Muscle of arm (tissue), 12 donors: ENCODE measurements around the gene ACAP1. TPM values are rescaled to one million over a fixed set of nuclear protein-coding genes. Genes with fewer than 3 reads are reported as not detected.

Source experiments
- DNase-seq: peaks from one replicate; pipeline ENCODE4 v3.0.0-alpha.2; 2013
- polyA plus RNA-seq, 12 donors: library from polyadenylated mRNA; unstranded; fragments of 120-200 nt; gene quantifications; one replicate each; pipeline ENCODE4 v1.2.1, GENCODE V29; 2013; ENCODE audit not compliant: insufficient read length in 12 of 12

Gene ACAP1
- polyA plus RNA-seq, 12 donors = 2.8 to 17.4 (median 8.1) TPM; not detected in 1

DNA sequence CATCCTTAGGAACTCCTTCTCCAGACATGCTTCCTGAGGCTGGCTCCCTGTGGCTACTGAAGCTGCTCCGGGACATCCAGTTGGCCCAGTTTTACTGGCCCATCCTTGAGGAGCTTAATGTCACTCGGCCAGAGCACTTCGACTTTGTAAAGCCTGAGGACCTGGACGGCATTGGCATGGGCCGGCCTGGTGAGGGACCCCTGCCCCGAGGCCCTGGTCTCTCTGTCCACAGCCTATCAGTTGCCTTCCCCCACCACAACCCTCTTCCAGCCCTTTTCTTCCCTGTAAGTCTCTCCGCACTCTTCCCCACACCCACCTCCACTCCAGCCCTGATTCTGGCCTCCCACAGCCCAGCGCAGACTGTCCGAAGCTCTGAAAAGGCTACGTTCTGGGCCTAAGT, 46.6 kb downstream of the ACAP1 start:
- DNase-seq = no peak

DNA sequence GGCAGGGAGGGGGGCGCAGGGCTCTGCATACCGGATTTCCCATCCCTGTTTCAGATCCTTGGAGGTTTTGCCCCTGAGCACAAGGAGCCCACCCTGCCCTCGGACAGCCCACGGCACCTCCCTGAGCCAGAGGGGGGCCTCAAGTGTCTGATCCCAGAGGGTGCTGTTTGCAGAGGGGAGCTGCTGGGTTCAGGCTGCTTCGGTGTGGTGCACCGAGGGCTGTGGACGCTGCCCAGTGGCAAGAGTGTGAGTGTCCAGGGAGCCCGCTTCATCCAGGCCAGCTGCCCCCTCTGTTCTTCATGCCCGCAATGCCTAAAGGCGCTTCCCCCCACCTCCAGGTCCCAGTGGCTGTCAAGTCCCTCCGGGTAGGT, 47.0 kb downstream of the ACAP1 start:
- DNase-seq = no peak

DNA sequence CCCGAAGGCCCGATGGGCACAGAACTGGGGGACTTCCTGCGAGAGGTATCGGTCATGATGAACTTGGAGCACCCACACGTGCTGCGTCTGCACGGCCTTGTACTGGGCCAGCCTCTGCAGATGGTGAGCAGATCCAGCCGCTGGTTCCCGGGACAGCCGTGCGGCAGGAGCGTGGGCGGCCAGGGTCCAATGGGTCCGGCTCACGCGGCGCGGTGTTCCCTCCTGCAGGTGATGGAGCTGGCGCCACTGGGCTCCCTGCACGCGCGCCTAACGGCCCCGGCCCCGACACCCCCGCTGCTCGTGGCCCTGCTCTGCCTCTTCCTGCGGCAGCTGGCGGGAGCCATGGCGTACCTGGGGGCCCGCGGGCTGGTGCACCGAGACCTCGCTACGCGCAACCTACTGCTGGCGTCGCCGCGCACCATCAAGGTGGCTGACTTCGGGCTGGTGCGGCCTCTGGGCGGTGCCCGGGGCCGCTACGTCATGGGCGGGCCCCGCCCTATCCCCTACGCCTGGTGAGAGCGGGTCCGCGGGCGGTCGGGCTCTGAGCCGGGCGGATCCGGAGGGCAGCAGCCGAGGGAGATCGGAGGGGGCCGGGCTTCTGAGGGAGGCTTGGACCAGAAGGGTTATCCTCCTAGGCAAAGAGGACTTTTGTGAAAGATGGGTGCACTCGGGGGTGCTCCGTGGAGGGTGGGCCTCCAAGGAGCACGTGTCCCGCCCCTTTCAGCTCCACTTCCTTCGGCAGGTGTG, 47.6 kb downstream of the ACAP1 start:
- no peak for DNase-seq

DNA sequence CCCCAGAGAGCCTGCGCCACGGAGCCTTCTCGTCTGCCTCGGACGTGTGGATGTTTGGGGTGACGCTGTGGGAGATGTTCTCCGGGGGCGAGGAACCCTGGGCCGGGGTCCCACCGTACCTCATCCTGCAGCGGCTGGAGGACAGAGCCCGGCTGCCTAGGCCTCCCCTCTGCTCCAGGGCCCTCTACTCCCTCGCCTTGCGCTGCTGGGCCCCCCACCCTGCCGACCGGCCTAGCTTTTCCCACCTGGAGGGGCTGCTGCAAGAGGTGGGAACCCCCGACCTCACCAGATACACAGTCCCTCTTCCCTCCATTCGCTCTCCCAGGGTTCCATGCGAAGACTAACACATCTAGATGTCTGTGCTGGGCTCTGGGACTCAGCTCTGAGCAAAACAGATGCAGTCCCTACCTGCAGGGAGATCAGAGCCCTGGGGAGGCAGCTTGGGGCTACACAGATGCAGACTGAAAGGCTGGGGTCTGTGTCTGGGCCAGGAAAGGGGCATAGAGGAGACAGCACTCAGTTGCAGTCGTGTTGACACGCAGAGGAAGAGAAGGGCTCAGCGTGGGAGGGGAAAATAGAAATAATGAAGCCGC, 48.3 kb downstream of the ACAP1 start:
- no peak for DNase-seq

DNA sequence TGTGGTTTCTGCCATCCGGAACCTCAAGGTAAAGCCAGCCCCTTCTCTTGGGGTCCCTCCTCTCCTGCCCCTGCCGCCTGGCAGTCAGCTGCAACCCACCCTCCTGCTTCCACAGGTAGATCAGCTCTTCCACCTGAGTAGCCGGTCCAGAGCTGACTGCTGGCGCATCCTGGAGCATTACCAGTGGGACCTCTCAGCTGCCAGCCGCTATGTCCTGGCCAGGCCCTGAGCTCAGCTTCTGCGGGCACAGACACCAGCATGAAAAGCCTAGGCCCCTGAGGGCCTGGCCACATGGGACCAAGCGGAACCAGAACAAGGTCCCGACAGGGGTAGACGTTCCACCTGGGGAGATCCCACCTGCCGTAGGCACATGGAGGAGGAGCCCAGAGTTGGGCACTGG, 52.5 kb downstream of the ACAP1 start:
- no peak for DNase-seq

DNA sequence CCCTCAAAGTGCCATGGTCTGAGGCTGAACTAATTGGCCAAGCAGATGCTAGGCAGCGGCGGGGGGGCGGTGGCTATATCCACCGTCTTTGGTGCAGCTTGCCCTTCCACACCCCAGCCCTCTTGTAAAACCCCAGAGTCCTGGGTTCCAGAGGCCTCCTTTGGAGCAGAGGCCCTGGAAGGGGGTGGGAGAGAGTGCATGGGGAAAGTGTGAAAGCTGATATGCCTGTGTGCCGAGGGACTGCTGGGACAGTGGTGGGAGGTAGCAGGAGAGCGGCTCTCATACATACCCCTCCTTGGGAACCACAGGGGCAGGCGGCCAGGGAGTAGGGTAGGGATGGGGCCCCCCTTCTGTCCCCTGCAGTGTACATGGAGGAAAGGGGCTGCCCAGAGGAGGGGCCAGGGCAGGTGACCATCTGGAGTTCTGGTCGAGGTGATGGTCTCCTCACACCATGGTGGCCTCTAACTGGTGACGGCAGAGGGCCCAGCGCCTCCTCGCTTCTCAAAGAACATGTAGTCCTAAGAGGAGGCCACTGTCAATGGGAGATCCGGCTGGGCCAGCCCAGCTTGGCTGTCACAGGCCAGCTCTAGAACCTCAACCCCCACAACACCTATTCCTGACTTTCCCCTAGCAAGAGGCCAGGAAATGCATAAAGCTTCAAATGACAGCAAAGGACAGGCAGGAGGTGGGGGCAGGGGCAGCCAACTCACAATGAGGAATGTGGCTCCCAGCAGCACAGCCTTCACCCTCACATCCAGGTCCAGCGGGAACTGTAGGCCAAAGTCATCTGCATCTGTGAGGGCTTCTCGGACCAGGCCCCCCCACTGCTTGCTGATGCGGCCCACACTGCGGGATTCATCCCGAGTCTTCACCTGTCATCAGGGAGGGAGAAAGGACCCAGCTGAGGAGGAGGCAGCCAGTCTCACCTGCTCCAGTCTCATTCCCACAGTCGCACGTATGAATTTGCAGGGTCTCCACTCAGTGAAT, 53.9 kb downstream of the ACAP1 start:
- no peak for DNase-seq

DNA sequence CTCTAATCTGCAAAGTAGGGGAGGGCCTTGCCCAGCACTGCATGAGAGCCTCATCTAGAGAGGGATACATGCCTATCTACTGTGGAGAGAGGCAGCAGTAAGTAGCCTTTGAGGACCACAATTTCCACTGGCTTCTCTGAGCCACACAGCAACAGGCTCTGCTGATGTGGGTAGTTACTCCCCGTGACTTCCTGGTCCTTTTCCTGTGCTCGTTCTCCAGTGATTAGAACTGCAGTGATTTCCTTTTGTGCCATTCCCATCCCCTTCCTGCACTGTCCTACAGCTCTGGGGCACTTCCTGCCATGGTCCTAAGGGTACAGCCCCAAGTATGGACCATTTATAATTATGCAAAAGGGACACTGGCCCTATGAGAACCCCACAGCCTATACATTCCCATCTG, 55.0 kb downstream of the ACAP1 start:
- no peak for DNase-seq

DNA sequence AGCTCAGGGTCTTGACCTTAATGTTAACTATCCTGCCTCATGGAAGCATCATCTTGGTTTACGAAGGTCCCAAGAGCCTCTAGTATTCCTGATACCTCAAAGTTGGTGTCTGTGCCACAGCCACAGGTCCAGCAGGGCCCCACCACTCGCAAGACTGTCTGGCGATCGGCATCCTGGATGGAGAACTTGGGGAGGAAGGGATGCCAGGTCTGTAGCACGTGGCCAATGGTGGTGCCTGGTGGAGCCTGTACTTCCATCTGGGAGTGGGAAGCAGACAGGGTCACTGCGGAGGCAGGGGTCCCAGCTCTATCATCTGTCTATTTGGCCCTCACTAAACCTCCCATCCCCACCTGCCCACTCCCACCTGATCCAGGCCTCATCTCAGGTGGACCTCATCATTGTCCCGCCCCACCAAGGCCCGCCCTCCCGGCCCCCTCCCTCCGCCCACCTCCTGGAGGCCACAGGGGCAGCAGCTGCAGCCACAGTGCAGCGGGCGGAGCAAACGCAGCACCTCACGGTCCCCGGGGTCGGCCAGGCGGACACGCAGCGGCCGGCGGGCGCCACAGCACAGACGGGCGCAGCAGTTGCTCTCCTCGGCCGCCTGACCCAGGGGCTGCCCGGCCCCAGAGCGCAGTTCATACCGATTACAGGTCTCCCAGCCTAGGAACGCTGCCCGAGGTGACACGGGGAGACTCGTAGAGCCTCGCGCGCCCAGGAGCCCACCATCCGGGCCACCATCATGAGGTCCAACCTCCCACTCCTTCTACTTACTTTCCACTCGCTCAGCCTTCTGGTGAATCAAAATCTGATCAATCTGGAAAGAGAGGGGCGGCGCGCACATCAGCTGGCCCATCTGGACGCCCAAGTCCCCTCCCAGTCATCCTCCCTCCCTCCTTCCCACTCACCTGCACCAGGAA, 56.6 kb downstream of the ACAP1 start:
- DNase-seq = no peak

DNA sequence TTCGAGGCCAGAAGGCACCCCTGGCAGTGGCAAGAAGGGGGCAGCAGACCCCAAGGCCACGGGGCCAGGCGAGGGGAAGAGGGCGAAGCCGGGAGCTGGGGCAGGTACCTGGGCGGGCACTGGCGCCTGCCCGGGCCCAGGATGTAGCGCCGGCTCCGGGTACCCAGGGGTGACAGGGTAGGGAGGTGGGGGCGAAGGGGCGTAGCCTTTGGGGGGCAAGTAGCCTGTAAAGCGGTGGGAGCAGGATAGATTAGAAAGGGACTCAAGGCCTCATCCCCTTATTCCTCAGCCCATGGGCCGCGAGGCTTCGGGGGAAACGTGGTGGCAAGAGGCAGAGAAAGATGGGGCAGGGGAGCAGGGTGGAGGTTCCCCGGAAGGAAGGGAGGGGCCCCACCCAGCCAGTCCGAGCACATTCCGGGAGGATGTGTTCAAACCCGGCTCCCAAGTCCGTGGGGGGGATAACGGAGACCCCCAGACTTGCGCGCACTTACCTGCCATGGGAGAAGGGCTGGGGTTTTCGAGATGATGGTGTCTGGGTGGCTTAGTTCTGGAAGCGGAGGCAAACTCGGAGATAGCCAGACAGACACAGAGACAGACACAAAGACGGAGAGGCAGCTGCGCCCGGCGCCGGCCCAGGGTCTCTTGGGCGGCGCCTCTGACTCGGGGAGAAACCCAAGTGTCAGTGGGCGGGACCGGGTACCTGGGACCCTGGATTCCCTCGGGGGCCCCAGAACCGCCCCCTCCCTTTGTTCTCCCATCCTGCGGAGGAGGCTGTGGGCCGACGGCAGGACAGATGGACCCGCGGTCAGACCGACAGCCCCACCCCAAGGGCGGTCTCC, 57.5 kb downstream of the ACAP1 start:
- DNase-seq = no peak

DNA sequence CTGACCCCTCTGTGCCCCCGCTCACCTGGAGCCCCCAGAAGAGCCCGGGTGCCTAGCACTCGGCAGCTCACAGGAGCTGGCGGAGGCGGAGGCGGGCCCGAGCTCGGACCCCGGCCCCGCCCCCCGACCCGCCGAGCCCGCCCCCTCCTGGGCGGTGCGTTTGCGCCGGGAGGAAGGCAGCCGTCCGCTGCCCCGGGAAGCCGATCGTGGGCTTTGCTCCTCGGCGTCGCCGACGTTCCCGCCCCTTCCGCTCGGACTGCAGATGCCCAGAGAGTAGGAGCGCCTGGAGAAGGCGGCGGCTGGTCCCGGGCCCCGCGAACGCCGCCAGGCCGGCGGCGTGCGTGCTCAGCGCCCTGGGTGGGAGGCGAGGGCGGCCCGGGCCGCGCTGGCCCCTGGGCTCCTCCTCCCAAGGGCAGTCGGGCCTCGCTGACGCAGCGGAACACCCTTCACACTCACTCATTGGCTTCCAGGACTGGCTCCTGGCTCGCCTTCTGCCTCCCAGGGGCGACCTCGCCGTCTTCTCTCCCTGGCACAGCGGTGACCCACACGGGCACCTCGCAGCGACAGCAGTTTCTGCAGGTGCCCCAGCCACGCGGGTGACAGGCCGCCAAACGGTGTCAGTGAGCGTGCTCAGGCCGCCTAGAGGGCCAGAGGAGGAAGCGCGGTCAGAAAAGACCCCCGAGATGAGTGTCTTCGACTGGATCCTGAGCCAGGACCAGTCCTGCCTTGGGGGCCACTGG, 58.3 kb downstream of the ACAP1 start, which contains the start of gene PLSCR3:
Gene PLSCR3, minus strand, starts transcription at position 74 of the 740 bp plus-strand sequence. CDS start 415 bp downstream, outside the sequence.
- DNase-seq = peak; percentile 83

DNA sequence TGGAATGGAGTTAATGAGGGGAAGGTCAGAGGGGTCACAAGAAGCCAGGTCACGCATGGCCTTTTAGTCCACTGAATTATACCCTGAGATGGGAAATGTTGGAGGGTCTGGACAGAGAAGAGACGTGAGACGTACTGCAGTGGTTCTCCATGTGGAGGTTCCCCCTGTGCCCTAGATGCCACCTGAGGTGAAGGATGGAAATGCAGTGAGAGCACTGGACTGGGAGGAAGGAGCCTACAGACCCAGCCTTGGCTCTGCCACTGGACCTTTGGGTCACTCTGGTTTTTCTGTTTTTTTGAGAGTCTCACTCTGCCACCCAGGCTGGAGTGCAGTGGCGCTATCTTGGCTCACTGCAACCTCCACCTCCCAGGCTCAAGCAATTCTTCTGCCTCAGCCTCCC, 59.8 kb downstream of the ACAP1 start:
- DNase-seq = no peak

DNA sequence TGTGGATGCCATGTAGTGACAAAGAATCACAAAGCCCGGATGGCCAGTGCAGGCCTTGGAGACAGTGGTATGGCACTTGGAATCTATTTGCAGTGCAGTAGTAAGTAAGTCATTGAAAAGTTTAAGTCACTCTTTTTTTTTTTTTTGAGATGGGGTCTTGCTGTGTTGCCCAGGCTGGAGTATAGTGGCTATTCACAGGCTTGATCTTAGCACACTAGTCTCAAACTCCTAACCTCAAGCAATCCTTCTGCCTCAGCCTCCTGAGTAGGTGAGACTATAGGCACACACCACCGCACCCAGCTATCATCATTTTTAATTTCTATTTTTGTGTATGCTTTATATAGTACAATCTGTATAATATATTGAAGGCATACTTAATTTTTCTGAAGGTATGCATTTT, 62.3 kb downstream of the ACAP1 start:
- no peak for DNase-seq

Other genes with a start within 250 kb of the ACAP1 start
- 1 to 10 TPM in 2 of 12 donors, under 1 TPM in 8, not detected in 2; 0.12 to 1.9 (median 0.33) TPM for gene ASGR2, start 221.7 kb upstream of the ACAP1 start, polyA plus RNA-seq
- 1 to 10 TPM in 10 of 12 donors, not detected in 2; 1.4 to 10.0 (median 2.2) TPM for gene ASGR1, start 157.2 kb upstream of the ACAP1 start, polyA plus RNA-seq
- 10 to 100 TPM in 11 of 12 donors, not detected in 1; 14.8 to 47.6 (median 19.5) TPM for gene DLG4, start 116.7 kb upstream of the ACAP1 start, polyA plus RNA-seq
- 100 to 1,000 TPM in 11 of 12 donors, not detected in 1; 217 to 359 (median 236) TPM for gene ACADVL, start 116.6 kb upstream of the ACAP1 start, polyA plus RNA-seq
- gene DVL2, start 102.0 kb upstream of the ACAP1 start, polyA plus RNA-seq = 10 to 100 TPM in 11 of 12 donors, not detected in 1; 26.7 to 49.0 (median 33.7) TPM
- gene PHF23, start 97.1 kb upstream of the ACAP1 start, polyA plus RNA-seq = 10 to 100 TPM in 11 of 12 donors, not detected in 1; 22.6 to 56.9 (median 33.3) TPM
- 100 to 1,000 TPM in 11 of 12 donors, not detected in 1; 201 to 913 (median 299) TPM for gene GABARAP, start 94.1 kb upstream of the ACAP1 start, polyA plus RNA-seq
- gene CTDNEP1, start 84.8 kb upstream of the ACAP1 start, polyA plus RNA-seq = 100 to 1,000 TPM in 11 of 12 donors, not detected in 1; 152 to 205 (median 181) TPM
- 10 to 100 TPM in 11 of 12 donors, not detected in 1; 32.1 to 70.1 (median 38.0) TPM for gene ELP5, start 84.3 kb upstream of the ACAP1 start, polyA plus RNA-seq
- 10 to 100 TPM in 1 of 12 donors, 1 to 10 TPM in 7, under 1 TPM in 3, not detected in 1; 0.32 to 39.4 (median 1.1) TPM for gene CLDN7, start 74.1 kb upstream of the ACAP1 start, polyA plus RNA-seq
- 10 to 100 TPM in 10 of 12 donors, 1 to 10 TPM in 1, not detected in 1; 6.9 to 49.0 (median 19.5) TPM for gene SLC2A4, start 54.8 kb upstream of the ACAP1 start, polyA plus RNA-seq
- gene YBX2, start 41.9 kb upstream of the ACAP1 start, polyA plus RNA-seq = 1 to 10 TPM in 9 of 12 donors, under 1 TPM in 2, not detected in 1; 0.41 to 6.7 (median 2.3) TPM
- gene EIF5A, start 28.9 kb upstream of the ACAP1 start, polyA plus RNA-seq = 100 to 1,000 TPM; 199 to 437 (median 272) TPM
- gene GPS2, start 21.2 kb upstream of the ACAP1 start, polyA plus RNA-seq = 100 to 1,000 TPM in 1 of 12 donors, 10 to 100 TPM in 10, not detected in 1; 56.0 to 125 (median 60.5) TPM
- gene NEURL4, start 7.2 kb upstream of the ACAP1 start, polyA plus RNA-seq = 10 to 100 TPM in 11 of 12 donors, not detected in 1; 12.7 to 24.9 (median 17.4) TPM
- 1 to 10 TPM in 11 of 12 donors, not detected in 1; 5.0 to 9.0 (median 6.6) TPM for gene KCTD11, start 15.6 kb downstream of the ACAP1 start, polyA plus RNA-seq
- not detected for gene TMEM95, start 18.6 kb downstream of the ACAP1 start, polyA plus RNA-seq
- 1 to 10 TPM in 2 of 12 donors, under 1 TPM in 8, not detected in 2; 0.15 to 3.8 (median 0.47) TPM for gene TNK1, start 44.6 kb downstream of the ACAP1 start, polyA plus RNA-seq
- 10 to 100 TPM in 11 of 12 donors, not detected in 1; 19.8 to 52.1 (median 23.2) TPM for gene PLSCR3, start 58.0 kb downstream of the ACAP1 start, polyA plus RNA-seq
- gene TMEM256, start 67.6 kb downstream of the ACAP1 start, polyA plus RNA-seq = 10 to 100 TPM in 11 of 12 donors, not detected in 1; 45.1 to 67.7 (median 49.8) TPM
- 10 to 100 TPM in 11 of 12 donors, not detected in 1; 17.0 to 37.6 (median 24.5) TPM for gene NLGN2, start 71.3 kb downstream of the ACAP1 start, polyA plus RNA-seq
- gene SPEM1, start 83.8 kb downstream of the ACAP1 start, polyA plus RNA-seq = not detected
- gene SPEM2, start 89.1 kb downstream of the ACAP1 start, polyA plus RNA-seq = not detected
- not detected for gene SPEM3, start 92.3 kb downstream of the ACAP1 start, polyA plus RNA-seq
- gene TMEM102, start 98.9 kb downstream of the ACAP1 start, polyA plus RNA-seq = 1 to 10 TPM in 3 of 12 donors, under 1 TPM in 7, not detected in 2; 0.62 to 2.2 (median 0.86) TPM
- 10 to 100 TPM in 1 of 12 donors, 1 to 10 TPM in 9, under 1 TPM in 1, not detected in 1; 0.97 to 15.9 (median 2.4) TPM for gene FGF11, start 103.0 kb downstream of the ACAP1 start, polyA plus RNA-seq
- 10 to 100 TPM in 11 of 12 donors, not detected in 1; 35.1 to 91.7 (median 79.7) TPM for gene CHRNB1, start 108.5 kb downstream of the ACAP1 start, polyA plus RNA-seq
- gene ZBTB4, start 143.1 kb downstream of the ACAP1 start, polyA plus RNA-seq = 10 to 100 TPM in 11 of 12 donors, not detected in 1; 20.6 to 54.7 (median 24.4) TPM
- under 1 TPM in 9 of 12 donors, not detected in 3; 0.08 to 0.65 (median 0.29) TPM for gene SLC35G6, start 144.9 kb downstream of the ACAP1 start, polyA plus RNA-seq
- 100 to 1,000 TPM in 2 of 12 donors, 10 to 100 TPM in 10; 42.7 to 443 (median 60.3) TPM for gene POLR2A, start 147.8 kb downstream of the ACAP1 start, polyA plus RNA-seq
- 10 to 100 TPM in 11 of 12 donors, not detected in 1; 18.6 to 34.0 (median 24.7) TPM for gene TNFSF12, start 212.5 kb downstream of the ACAP1 start, polyA plus RNA-seq
- 10 to 100 TPM in 1 of 12 donors, 1 to 10 TPM in 10, not detected in 1; 2.8 to 21.1 (median 4.4) TPM for gene TNFSF13, start 222.2 kb downstream of the ACAP1 start, polyA plus RNA-seq
- 10 to 100 TPM in 11 of 12 donors, not detected in 1; 30.8 to 61.1 (median 43.5) TPM for gene SENP3, start 225.4 kb downstream of the ACAP1 start, polyA plus RNA-seq
- 100 to 1,000 TPM in 1 of 12 donors, 10 to 100 TPM in 10, not detected in 1; 16.8 to 222 (median 25.6) TPM for gene CD68, start 243.1 kb downstream of the ACAP1 start, polyA plus RNA-seq
- gene MPDU1, start 247.3 kb downstream of the ACAP1 start, polyA plus RNA-seq = 10 to 100 TPM in 11 of 12 donors, not detected in 1; 26.7 to 60.9 (median 46.7) TPM